GM19328 (cell line): ENCODE data around the gene FRMD1.

Experiments
- ATAC-seq: cut with Tn5 transposase; IDR thresholded peaks from one replicate; pipeline ENCODE4 v1.9.1; 2021; ENCODE audit warnings: mild to moderate bottlenecking, moderate library complexity; ENCODE audit not compliant: unreplicated experiment

Gene FRMD1

GRCh38 chr6:168015009-168015408, 64.0 kb downstream of the FRMD1 start:
- no peak for ATAC-seq

GRCh38 chr6:168014428-168014827, 64.6 kb downstream of the FRMD1 start:
- no peak for ATAC-seq

GRCh38 chr6:168013250-168013915, 65.6 kb downstream of the FRMD1 start:
- ATAC-seq = no peak

- ATAC-seq = no peak
Observed at GRCh38 chr6:168012431-168013249, 66.4 kb downstream of the FRMD1 start.

DNA sequence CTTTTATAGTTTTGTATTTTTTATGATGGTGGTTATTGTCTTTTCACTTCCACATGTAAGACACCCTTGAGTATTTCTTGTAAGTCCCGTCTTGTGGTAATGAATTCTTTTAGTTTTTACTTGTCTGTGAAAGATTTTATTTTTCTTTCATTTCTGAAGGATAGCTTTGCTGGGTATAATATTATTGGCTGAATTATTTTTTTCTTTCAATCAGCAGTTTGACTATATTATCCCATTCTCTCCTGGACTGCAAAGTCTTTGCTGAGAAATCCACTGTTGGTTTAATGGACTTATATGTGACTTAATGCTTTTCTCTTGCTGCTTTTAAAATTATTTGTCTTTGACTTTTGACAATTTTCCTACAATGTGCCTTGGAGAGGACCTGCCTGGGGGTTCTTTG, 67.7 kb downstream of the FRMD1 start:
- no peak for ATAC-seq

GRCh38 chr6:168009331-168009730, 69.7 kb downstream of the FRMD1 start:
- no peak for ATAC-seq

GRCh38 chr6:168007592-168008338, 71.2 kb downstream of the FRMD1 start:
- ATAC-seq = no peak

DNA sequence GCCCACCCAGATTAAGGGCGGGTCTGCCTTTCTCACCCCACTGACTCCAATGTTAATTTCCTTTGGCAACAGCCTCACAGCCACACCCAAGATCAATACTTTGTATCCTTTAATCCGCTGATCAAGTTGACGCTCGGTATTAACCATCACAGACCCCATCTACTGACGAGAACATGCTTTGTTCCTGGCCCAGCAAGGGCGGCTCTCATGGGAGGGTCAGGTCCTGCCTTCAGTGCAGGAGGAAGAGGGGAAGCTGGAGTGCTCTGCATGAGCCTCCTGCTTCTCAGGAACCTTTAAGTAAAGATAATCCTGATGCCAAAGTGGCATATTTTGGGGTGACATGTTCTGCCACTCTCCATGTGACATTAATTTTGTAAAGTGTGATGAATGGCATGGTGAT, 73.2 kb downstream of the FRMD1 start:
- ATAC-seq = no peak

GRCh38 chr6:168004945-168005344, 74.1 kb downstream of the FRMD1 start:
- ATAC-seq = no peak

- ATAC-seq = no peak
Observed at GRCh38 chr6:168004023-168004422, 75.0 kb downstream of the FRMD1 start.
